ENCODE data around the gene CDH13.

DNA sequence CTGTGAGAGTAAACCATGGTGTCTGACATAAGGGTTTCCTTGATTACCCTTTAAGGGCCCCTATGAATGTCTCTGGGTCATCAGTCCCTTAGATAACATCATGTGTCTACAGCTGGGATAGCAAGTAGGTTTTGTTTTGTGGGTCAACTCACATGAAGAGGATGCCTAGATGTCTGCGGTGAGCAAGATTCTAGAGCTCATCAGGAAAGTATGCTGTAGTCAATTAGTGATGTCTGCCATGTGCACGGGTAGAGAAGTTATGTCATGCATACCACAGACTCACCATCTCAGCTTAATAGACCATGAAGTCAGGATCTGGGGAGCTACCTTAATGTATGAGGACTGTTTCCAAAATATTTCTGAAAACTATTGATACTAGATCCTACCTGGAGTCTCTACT is 57.5 kb downstream of the CDH13 start:
- no peak for TF ChIP-seq CTCF (IDR thresholded peaks at IDR 0.05)
- TF ChIP-seq POLR2A (IDR thresholded peaks at IDR 0.05) = no peak

Measured in body of pancreas (tissue), 4 donors.